Coronary artery (tissue), 2 donors: ENCODE results near the gene ZEB2.

Source experiments
- DNase-seq: peaks from one replicate; pipeline ENCODE4 v3.0.0-alpha.2; 2017; ENCODE audit warnings: low spot score
- H3K27ac ChIP-seq, 2 donors: fragments of 200-600 bp; sonication (generic); one replicate each; pipeline ENCODE4 v1.5.1; 2016 to 2019
- H3K4me3 ChIP-seq: fragments of 200-600 bp; sonication (generic); 2 replicates; pipeline ENCODE4 v1.5.1; 2016; ENCODE audit warnings: mild to moderate bottlenecking, moderate library complexity
- CTCF ChIP-seq: fragments of 200-600 bp; sonication (generic); IDR thresholded peaks from one replicate; pipeline ENCODE4 v1.5.1; 2019; ENCODE audit warnings: antibody characterized with exemption

Gene ZEB2

GRCh38 chr2:144496092-144496976 lies 23.6 kb downstream of the ZEB2 start:
- H3K27ac ChIP-seq = peak overlapping the region; percentile 50 to 76
- TF ChIP-seq CTCF = no peak
- H3K4me3 ChIP-seq = peak overlapping the region; percentile 38
- DNase-seq = no peak

GRCh38 chr2:144495227-144496091 lies 24.5 kb downstream of the ZEB2 start:
- peak overlapping the region; percentile 29 to 76 for H3K27ac ChIP-seq

GRCh38 chr2:144493027-144493809 lies 26.7 kb downstream of the ZEB2 start:
- TF ChIP-seq CTCF = no peak
- no peak overlapping the region for H3K4me3 ChIP-seq
- peak overlapping the region in 1 of 2 donors; percentile 18 for H3K27ac ChIP-seq
- DNase-seq = no peak

More at GRCh38 chr2:144495227-144496091, 24.5 kb downstream of the ZEB2 start:
- TF ChIP-seq CTCF = no peak
- no peak for DNase-seq
- H3K4me3 ChIP-seq = peak overlapping the region; percentile 38

- no peak for TF ChIP-seq CTCF
- DNase-seq = no peak
Observed at GRCh38 chr2:144490857-144491256, 29.1 kb downstream of the ZEB2 start.

GRCh38 chr2:144490017-144490416 lies 29.9 kb downstream of the ZEB2 start:
- Histone ChIP-seq H3K27ac (no peak overlapping the region), H3K4me3 (no peak overlapping the region)
- no peak for TF ChIP-seq CTCF
- DNase-seq = no peak

More at GRCh38 chr2:144490857-144491256, 29.1 kb downstream of the ZEB2 start:
- H3K4me3 ChIP-seq = no peak overlapping the region
- no peak overlapping the region for H3K27ac ChIP-seq

GRCh38 chr2:144489315-144489916 lies 30.5 kb downstream of the ZEB2 start:
- Histone ChIP-seq H3K27ac (no peak overlapping the region), H3K4me3 (no peak overlapping the region)
- no peak for TF ChIP-seq CTCF
- DNase-seq = no peak
